Fibroblast of the aortic adventitia (primary cell): ENCODE results near the gene ZFAND3. TPM values are rescaled to one million over a fixed set of nuclear protein-coding genes. Genes with fewer than 3 reads are reported as not detected.

ENCODE experiments used
- DNase-seq: peaks from one replicate; pipeline ENCODE4 v3.0.0-alpha.2; 2010; ENCODE audit warnings: low read depth
- H3K4me3 ChIP-seq: 2 replicates; pipeline ENCODE4 v1.5.1; 2011; ENCODE audit warnings: low read depth, mild to moderate bottlenecking, control low read depth, low read length, moderate library complexity
- CTCF ChIP-seq: IDR thresholded peaks from 2 replicates; pipeline ENCODE4 v1.5.1; 2011; ENCODE audit warnings: mild to moderate bottlenecking, low read length, control low read depth, inconsistent platforms; ENCODE audit not compliant: insufficient read depth
- total RNA-seq: library from RNA; depleted of rRNA; stranded (reverse); fragments of >200 nt; gene quantifications from 2 replicates; pipeline ENCODE4 v1.2.3, GENCODE V29; 2012; ENCODE audit warnings: low replicate concordance

The ZFAND3 gene
- total RNA-seq, 1 donor, result 31.3 TPM

GRCh38 chr6:37806213-37806612 is 13.3 kb upstream of the ZFAND3 start:
- DNase-seq, result no peak
- TF ChIP-seq CTCF, result no peak
- no peak overlapping the region for H3K4me3 ChIP-seq

- no peak for DNase-seq
- peak; percentile 28 for TF ChIP-seq CTCF
- H3K4me3 ChIP-seq, result no peak overlapping the region
These were observed 11.9 kb upstream of the ZFAND3 start for GRCh38 chr6:37807656-37808055.

- no peak overlapping the region for H3K4me3 ChIP-seq
- TF ChIP-seq CTCF, result no peak
- DNase-seq, result peak; percentile 88
These were observed 10.4 kb upstream of the ZFAND3 start for GRCh38 chr6:37809197-37809543.

- H3K4me3 ChIP-seq, result no peak overlapping the region
- TF ChIP-seq CTCF, result no peak
- DNase-seq, result no peak
These were observed 6.7 kb upstream of the ZFAND3 start for GRCh38 chr6:37812841-37813240.

GRCh38 chr6:37814374-37814773 is 5.2 kb upstream of the ZFAND3 start:
- TF ChIP-seq CTCF, result no peak
- no peak overlapping the region for H3K4me3 ChIP-seq
- no peak for DNase-seq

GRCh38 chr6:37816599-37817375 is 2.7 kb upstream of the ZFAND3 start:
- no peak overlapping the region for H3K4me3 ChIP-seq
- no peak for TF ChIP-seq CTCF
- DNase-seq, result no peak
